ENCODE measurements around the gene SSBP2. TPM values are rescaled to one million over a fixed set of nuclear protein-coding genes. Genes with fewer than 3 reads are reported as not detected.

Gene SSBP2
- polyA plus RNA-seq, 1 experiment, result 74.3 TPM

DNA sequence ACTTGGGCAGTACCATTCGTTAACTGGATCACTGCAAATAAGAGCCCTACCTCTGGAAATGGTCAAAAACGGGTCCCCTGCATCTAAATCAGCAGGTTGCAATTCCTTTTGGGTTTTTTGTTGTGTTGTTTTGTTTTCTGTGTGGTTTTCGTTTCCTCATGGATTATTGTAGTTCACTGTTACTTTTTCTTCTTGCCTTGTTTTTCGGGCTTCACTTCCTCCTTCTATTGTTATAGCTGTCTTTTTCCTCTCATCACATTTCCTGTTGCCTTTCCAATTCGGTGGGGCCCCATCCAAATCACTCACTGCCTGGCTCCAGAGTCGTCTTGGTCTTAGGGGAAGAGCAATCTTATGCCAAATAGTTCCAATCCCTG lies 8.7 kb upstream of the SSBP2 start:
- no peaks in the 10 kb centered on the region for H3K9me3 ChIP-seq (ENCODE audit: control insufficient read depth, insufficient read depth, low read length)
- H3K4me3 ChIP-seq (ENCODE audit: low read depth, low read length), result no peak overlapping the region
- H3K27ac ChIP-seq (ENCODE audit: low read depth, low read length), result no peak overlapping the region
- TF ChIP-seq CTCF (IDR thresholded peaks at IDR 0.05; ENCODE audit: low read depth, low read length), result no peak
- no peaks in the 10 kb centered on the region for H3K27me3 ChIP-seq (ENCODE audit: control insufficient read depth, insufficient read depth, low read length)
- POLR2A ChIA-PET, result no interaction called here
- DNase-seq (ENCODE audit: low read depth, low spot score), result no peak
- CTCF ChIA-PET, result interaction anchor here (1.1 kb wide), 1 partner anchor 406 kb away, joined by 3 read pairs; no protein-coding TSS in a partner anchor

GRCh38 chr5:81757404-81757803 lies 6.5 kb upstream of the SSBP2 start:
- no peak overlapping the region for H3K27ac ChIP-seq (ENCODE audit: low read depth, low read length)
- no peaks in the 10 kb centered on the region for H3K27me3 ChIP-seq (ENCODE audit: control insufficient read depth, insufficient read depth, low read length)
- H3K4me3 ChIP-seq (ENCODE audit: low read depth, low read length), result no peak overlapping the region
- ChIA-PET POLR2A (no interaction called here), CTCF (no interaction called here)
- no peaks in the 10 kb centered on the region for H3K9me3 ChIP-seq (ENCODE audit: control insufficient read depth, insufficient read depth, low read length)
- no peak for TF ChIP-seq CTCF (IDR thresholded peaks at IDR 0.05; ENCODE audit: low read depth, low read length)
- no peak for DNase-seq (ENCODE audit: low read depth, low spot score)

- Histone ChIP-seq H3K27ac (ENCODE audit: low read depth, low read length) (no peak overlapping the region), H3K4me3 (ENCODE audit: low read depth, low read length) (no peak overlapping the region), H3K9me3 (ENCODE audit: control insufficient read depth, insufficient read depth, low read length) (no peaks in the 10 kb centered on the region), H3K27me3 (ENCODE audit: control insufficient read depth, insufficient read depth, low read length) (no peaks in the 10 kb centered on the region)
- TF ChIP-seq CTCF (IDR thresholded peaks at IDR 0.05; ENCODE audit: low read depth, low read length), result no peak
- ChIA-PET CTCF (interaction anchor here (0.5 to 2.2 kb wide), 7 partner anchors 10 to 457 kb away, joined by 3 to 6 read pairs (median 4); no protein-coding TSS in a partner anchor), POLR2A (interaction anchor here (2.2 kb wide), 1 partner anchor 96 kb away, joined by 16 read pairs; no protein-coding TSS in a partner anchor)
- DNase-seq (ENCODE audit: low read depth, low spot score), result no peak
Measured at GRCh38 chr5:81756016-81756415, 5.1 kb upstream of the SSBP2 start.

GRCh38 chr5:81755320-81755719 lies 4.4 kb upstream of the SSBP2 start:
- POLR2A ChIA-PET, result interaction anchor here (2.2 kb wide), 1 partner anchor 96 kb away, joined by 16 read pairs; no protein-coding TSS in a partner anchor
- CTCF ChIA-PET, result interaction anchor here (1.2 to 2.2 kb wide), 6 partner anchors 11 to 456 kb away, joined by 3 to 6 read pairs (median 4); no protein-coding TSS in a partner anchor
- no peak for TF ChIP-seq CTCF (IDR thresholded peaks at IDR 0.05; ENCODE audit: low read depth, low read length)
- Histone ChIP-seq H3K4me3 (ENCODE audit: low read depth, low read length) (no peak overlapping the region), H3K27ac (ENCODE audit: low read depth, low read length) (no peak overlapping the region), H3K9me3 (ENCODE audit: control insufficient read depth, insufficient read depth, low read length) (no peaks in the 10 kb centered on the region), H3K27me3 (ENCODE audit: control insufficient read depth, insufficient read depth, low read length) (no peaks in the 10 kb centered on the region)
- DNase-seq (ENCODE audit: low read depth, low spot score), result peak; percentile 56

GRCh38 chr5:81754621-81755020 lies 3.7 kb upstream of the SSBP2 start:
- ChIA-PET CTCF (interaction anchor here (0.7 to 2.2 kb wide), 5 partner anchors 13 to 455 kb away, joined by 3 to 6 read pairs (median 5); no protein-coding TSS in a partner anchor), POLR2A (interaction anchor here (2.2 kb wide), 1 partner anchor 97 kb away, joined by 16 read pairs; no protein-coding TSS in a partner anchor)
- no peak for DNase-seq (ENCODE audit: low read depth, low spot score)
- Histone ChIP-seq H3K9me3 (ENCODE audit: control insufficient read depth, insufficient read depth, low read length) (no peaks in the 10 kb centered on the region), H3K27ac (ENCODE audit: low read depth, low read length) (no peak overlapping the region), H3K27me3 (ENCODE audit: control insufficient read depth, insufficient read depth, low read length) (no peaks in the 10 kb centered on the region), H3K4me3 (ENCODE audit: low read depth, low read length) (no peak overlapping the region)
- no peak for TF ChIP-seq CTCF (IDR thresholded peaks at IDR 0.05; ENCODE audit: low read depth, low read length)
